GM23248 (cell line): Measurements from ENCODE around the gene MORN4. TPM values are rescaled to one million over a fixed set of nuclear protein-coding genes. Genes with fewer than 3 reads are reported as not detected.
"Not testable (repeated sequence)": the region's sequence is repeated elsewhere in the genome, so short reads cannot be mapped to it uniquely, and the experiment has no call there.

Experiments used
- DNase-seq: peaks from one replicate; pipeline ENCODE4 v3.0.0-alpha.2; 2015
- H2AFZ ChIP-seq: fragments of 200-600 bp; sonication (generic); 2 replicates; pipeline ENCODE4 v1.6.1; 2016; ENCODE audit warnings: antibody characterized with exemption
- H3F3A ChIP-seq: fragments of 200-600 bp; sonication (generic); 2 replicates; pipeline ENCODE4 v1.6.1; 2016; ENCODE audit warnings: mild to moderate bottlenecking, antibody characterized with exemption, mixed run types; ENCODE audit not compliant: insufficient read depth
- H3K27ac ChIP-seq: fragments of 200-600 bp; sonication (generic); 2 replicates; pipeline ENCODE4 v1.5.1; 2016; ENCODE audit warnings: mild to moderate bottlenecking
- H3K27me3 ChIP-seq: fragments of 200-600 bp; sonication (generic); replicated peaks from 2 replicates; pipeline ENCODE4 v1.6.1; 2016; ENCODE audit warnings: mild to moderate bottlenecking; ENCODE audit not compliant: insufficient read depth
- H3K36me3 ChIP-seq: fragments of 200-600 bp; sonication (generic); 2 replicates; pipeline ENCODE4 v1.6.1; 2016; ENCODE audit warnings: low read depth, mild to moderate bottlenecking
- H3K4me1 ChIP-seq: fragments of 200-600 bp; sonication (generic); 2 replicates; pipeline ENCODE4 v1.6.1; 2016; ENCODE audit warnings: mild to moderate bottlenecking; ENCODE audit not compliant: insufficient read depth
- H3K4me2 ChIP-seq: fragments of 200-600 bp; sonication (generic); one replicate; pipeline ENCODE4 v1.6.1; 2016; ENCODE audit warnings: mild to moderate bottlenecking; ENCODE audit not compliant: unreplicated experiment
- H3K4me3 ChIP-seq: fragments of 200-600 bp; sonication (generic); 2 replicates; pipeline ENCODE4 v1.5.1; 2016; ENCODE audit warnings: mild to moderate bottlenecking
- H3K79me2 ChIP-seq: fragments of 200-600 bp; sonication (generic); 2 replicates; pipeline ENCODE4 v1.6.1; 2016; ENCODE audit warnings: mild to moderate bottlenecking; ENCODE audit not compliant: insufficient read depth
- H3K9ac ChIP-seq: fragments of 200-600 bp; sonication (generic); 2 replicates; pipeline ENCODE4 v1.6.1; 2016; ENCODE audit warnings: mild to moderate bottlenecking
- H3K9me2 ChIP-seq: fragments of 200-600 bp; sonication (generic); 2 replicates; pipeline ENCODE4 v1.6.1; 2016; ENCODE audit warnings: mixed run types, mild to moderate bottlenecking, moderate library complexity; ENCODE audit not compliant: insufficient read depth
- H3K9me3 ChIP-seq: fragments of 200-600 bp; sonication (generic); one replicate; pipeline ENCODE4 v1.6.1; 2017; ENCODE audit warnings: low read depth
- H4K20me1 ChIP-seq: fragments of 200-600 bp; sonication (generic); 2 replicates; pipeline ENCODE4 v1.6.0; 2016; ENCODE audit not compliant: insufficient read depth
- EZH2 ChIP-seq: fragments of 200-600 bp; sonication (generic); IDR thresholded peaks from 2 replicates; pipeline ENCODE4 v1.6.1; 2018; ENCODE audit warnings: antibody characterized with exemption, mild to moderate bottlenecking; ENCODE audit not compliant: insufficient read depth, poor library complexity, severe bottlenecking
- EZH2phosphoT487 ChIP-seq: fragments of 200-600 bp; sonication (generic); IDR thresholded peaks from 2 replicates; pipeline ENCODE4 v1.6.1; 2018; ENCODE audit warnings: antibody characterized with exemption, moderate library complexity, mild to moderate bottlenecking, low read depth; ENCODE audit not compliant: insufficient read depth
- WGBS, 2 experiments: methylation state at CpG; one replicate each; pipeline ENCODE4 v1.1.6; 2015 to 2017; ENCODE audit warnings: low lambda C conversion rate in 2 of 2, low coverage in 1 of 2; ENCODE audit errors: missing lambda C conversion rate in 2 of 2; 5-methylcytosine and 5-hydroxymethylcytosine counted together
- in situ Hi-C: fragments of 300-500 bp; cut with MboI; formaldehyde crosslinking; loops from 2 replicates; pipeline ENCODE4 v1.15.0; 2020
- polyA plus RNA-seq: library from polyadenylated mRNA; unstranded; fragments of >200 nt; fragmentation: Nextera tagmentation; extraction: Ambion mirVana; gene quantifications from 2 replicates; pipeline ENCODE4 v1.2.1, GENCODE V29; 2016
- total RNA-seq: library from RNA; depleted of rRNA; stranded (reverse); fragments of >200 nt; shearing (Covaris generic); gene quantifications from 2 replicates; pipeline ENCODE4 v1.2.3, GENCODE V29; 2014

The MORN4 gene
- total and polyA plus RNA-seq, 2 experiments from 2014 or later = 7.9 to 19.8 TPM

- Histone ChIP-seq H3K9me3 (no peaks in the 10 kb centered on the region), H3K27me3 (no peaks in the 10 kb centered on the region), H3K4me2 (peak overlapping the region; percentile 91), H3K79me2 (peaks cover 53% of the 10 kb centered on the region), H3F3A (peaks cover 22% of the 10 kb centered on the region), H2AFZ (peak overlapping the region; percentile 50), H3K4me1 (peaks cover 11% of the 10 kb centered on the region), H3K4me3 (peak overlapping the region; percentile 85), H4K20me1 (no peaks in the 10 kb centered on the region), H3K27ac (peak overlapping the region; percentile 85), H3K36me3 (peaks cover 9% of the 10 kb centered on the region), H3K9ac (peak overlapping the region; percentile 92), H3K9me2 (no peaks in the 10 kb centered on the region)
- DNase-seq = peak; percentile 91
- 1% methylated on average over 62 to 67 of the region's 67 CpGs for WGBS, 2 experiments
- TF ChIP-seq EZH2phosphoT487 (no peak), EZH2 (no peak)
- in situ Hi-C loops = no loop called here
Observed at GRCh38 chr10:97640868-97641811, 7.8 kb upstream of the MORN4 start.

- Histone ChIP-seq H2AFZ (peak within 1 kb of the TSS; percentile 62), H3F3A (peaks cover 22% of the 10 kb centered on the region), H3K4me3 (peak within 1 kb of the TSS; percentile 85), H3K4me2 (peak within 1 kb of the TSS; percentile 91), H4K20me1 (no peaks in the 10 kb centered on the region), H3K27me3 (no peaks in the 10 kb centered on the region), H3K4me1 (peaks cover 11% of the 10 kb centered on the region), H3K79me2 (peaks cover 44% of the 10 kb centered on the region), H3K27ac (peak within 1 kb of the TSS; percentile 85), H3K9me2 (no peaks in the 10 kb centered on the region), H3K9me3 (no peaks in the 10 kb centered on the region), H3K9ac (peak within 1 kb of the TSS; percentile 92), H3K36me3 (peaks cover 9% of the 10 kb centered on the region)
- TF ChIP-seq EZH2 = no peak
- TF ChIP-seq EZH2phosphoT487 = no peak
- in situ Hi-C loops = no loop called here
- 4% methylated on average over 40 to 54 of the region's 54 CpGs for WGBS, 2 experiments
- peak; percentile 100 for DNase-seq
Observed at GRCh38 chr10:97640174-97640867, 7.0 kb upstream of the MORN4 start, which contains the start of gene PI4K2A. TSS of gene PI4K2A (plus strand) at chr10:97640671. CDS start at chr10:97640743, 72 bp downstream.

- H2AFZ ChIP-seq, H3K27me3 ChIP-seq, DNase-seq, H3K36me3 ChIP-seq, H3K27ac ChIP-seq, H4K20me1 ChIP-seq, in situ Hi-C loops, H3K4me2 ChIP-seq, H3K9me3 ChIP-seq, H3K4me3 ChIP-seq, H3K9me2 ChIP-seq, H3K9ac ChIP-seq: not testable (repeated sequence)
- WGBS, 2 experiments = 65 to 70% methylated on average over 3 of the region's 3 CpGs
- H3K4me1 ChIP-seq = peaks cover 11% of the 10 kb centered on the region
- peaks cover 22% of the 10 kb centered on the region for H3F3A ChIP-seq
- H3K79me2 ChIP-seq = peaks cover 32% of the 10 kb centered on the region
Observed at GRCh38 chr10:97639090-97639489, 5.8 kb upstream of the MORN4 start.

- no peak overlapping the region for H3K27ac ChIP-seq
- TF ChIP-seq EZH2phosphoT487 (no peak), EZH2 (no peak)
Observed at GRCh38 chr10:97635577-97635976, 2.3 kb upstream of the MORN4 start.

More at GRCh38 chr10:97635577-97635976, 2.3 kb upstream of the MORN4 start:
- Histone ChIP-seq H4K20me1 (no peaks in the 10 kb centered on the region), H3K9me3 (no peaks in the 10 kb centered on the region), H3K4me3 (no peak overlapping the region), H3F3A (no peaks in the 10 kb centered on the region), H3K79me2 (peaks cover 12% of the 10 kb centered on the region), H3K36me3 (no peaks in the 10 kb centered on the region), H2AFZ (no peak overlapping the region), H3K27me3 (no peaks in the 10 kb centered on the region), H3K9me2 (no peaks in the 10 kb centered on the region), H3K4me1 (peaks cover 12% of the 10 kb centered on the region; the same call in 1 of the 2 replicates), H3K9ac (no peak overlapping the region), H3K4me2 (no peak overlapping the region)
- no peak for DNase-seq
- WGBS, 2 experiments = 43 to 48% methylated on average over 1 of the region's 1 CpG
- in situ Hi-C loops = no loop called here
